Cardiac muscle cell (in vitro differentiated cells and primary cell): ENCODE results near the gene RPL3. TPM values are rescaled to one million over a fixed set of nuclear protein-coding genes. Genes with fewer than 3 reads are reported as not detected.

Source experiments
- DNase-seq, 2 donors: peaks; one replicate each; pipeline versions ENCODE4 v3.0.0 to v3.0.0-alpha.2; 2010 to 2017; ENCODE audit warnings: low read depth in 1 of 2, low spot score in 1 of 2
- H3K27ac ChIP-seq: fragments of 200-600 bp; sonication (generic); 2 replicates; pipeline ENCODE4 v1.5.1; 2016
- H3K27me3 ChIP-seq: fragments of 200-600 bp; sonication (generic); 2 replicates; pipeline ENCODE4 v1.6.0; 2016; ENCODE audit warnings: control low read depth
- H3K36me3 ChIP-seq: fragments of 200-600 bp; sonication (generic); 2 replicates; pipeline ENCODE4 v1.5.1; 2016; ENCODE audit warnings: control low read depth
- H3K4me1 ChIP-seq: fragments of 200-600 bp; sonication (generic); 2 replicates; pipeline ENCODE4 v1.8.1; 2017; ENCODE audit warnings: low read depth, mild to moderate bottlenecking, mixed run types
- H3K4me3 ChIP-seq: fragments of 200-600 bp; sonication (generic); 2 replicates; pipeline ENCODE4 v1.5.1; 2016; ENCODE audit warnings: mild to moderate bottlenecking
- H3K9me3 ChIP-seq: fragments of 200-600 bp; sonication (generic); 2 replicates; pipeline ENCODE4 v1.5.1; 2017; ENCODE audit warnings: low read depth, mild to moderate bottlenecking, control low read depth
- polyA plus RNA-seq: library from polyadenylated mRNA; unstranded; fragments of >200 nt; fragmentation: Nextera tagmentation; extraction: Ambion mirVana; gene quantifications from 2 replicates; pipeline ENCODE4 v1.2.1, GENCODE V29; 2016
- total RNA-seq: library from RNA; depleted of rRNA; stranded (reverse); fragments of >200 nt; gene quantifications from 2 replicates; pipeline ENCODE4 v1.2.3, GENCODE V29; 2016
- TF ChIP-seq, protein P1 (sequence below): IDR thresholded peaks from 2 replicates; pipeline ENCODE4 v1.5.1; 2012; ENCODE audit warnings: low read depth, mild to moderate bottlenecking, low read length

RPL3 gene
- total and polyA plus RNA-seq, 2 experiments from 2014 or later: 1,107 to 2,304 TPM

DNA sequence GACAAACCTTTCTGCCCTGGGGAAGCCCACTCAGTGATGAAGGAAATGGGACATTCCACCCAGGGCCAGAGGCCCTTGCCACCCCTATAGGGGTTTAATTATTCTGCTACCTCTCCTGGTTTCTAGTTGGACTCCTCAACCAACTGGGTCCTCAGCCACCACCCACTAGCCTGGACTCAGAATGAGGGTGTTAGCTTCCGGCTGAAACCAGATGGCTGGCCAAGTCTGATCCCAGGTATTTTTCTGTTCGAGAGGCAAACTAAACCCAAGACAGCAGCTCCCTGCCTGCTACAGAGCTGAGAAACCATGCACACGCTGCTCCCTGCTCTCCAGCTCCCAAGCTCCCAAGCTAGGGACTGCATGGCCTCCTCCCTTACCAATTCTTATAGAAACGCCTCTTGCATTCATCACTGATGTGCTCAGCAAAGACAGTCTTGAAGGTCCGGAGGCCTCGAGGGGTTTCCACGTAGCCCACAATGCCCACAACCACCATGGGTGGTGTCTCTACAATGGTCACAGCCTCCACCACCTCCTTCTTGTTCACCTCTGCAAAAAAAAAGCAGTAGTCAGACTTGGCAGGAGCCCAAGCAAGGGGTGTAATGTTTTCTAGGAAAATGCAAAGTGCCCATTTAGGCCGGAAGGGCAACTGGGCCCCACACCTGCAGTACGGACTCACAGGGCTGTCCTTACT, 2.2 kb downstream of the RPL3 start:
- H3K27ac ChIP-seq: peak overlapping the region; percentile 96
- TF ChIP-seq, protein P1, sequence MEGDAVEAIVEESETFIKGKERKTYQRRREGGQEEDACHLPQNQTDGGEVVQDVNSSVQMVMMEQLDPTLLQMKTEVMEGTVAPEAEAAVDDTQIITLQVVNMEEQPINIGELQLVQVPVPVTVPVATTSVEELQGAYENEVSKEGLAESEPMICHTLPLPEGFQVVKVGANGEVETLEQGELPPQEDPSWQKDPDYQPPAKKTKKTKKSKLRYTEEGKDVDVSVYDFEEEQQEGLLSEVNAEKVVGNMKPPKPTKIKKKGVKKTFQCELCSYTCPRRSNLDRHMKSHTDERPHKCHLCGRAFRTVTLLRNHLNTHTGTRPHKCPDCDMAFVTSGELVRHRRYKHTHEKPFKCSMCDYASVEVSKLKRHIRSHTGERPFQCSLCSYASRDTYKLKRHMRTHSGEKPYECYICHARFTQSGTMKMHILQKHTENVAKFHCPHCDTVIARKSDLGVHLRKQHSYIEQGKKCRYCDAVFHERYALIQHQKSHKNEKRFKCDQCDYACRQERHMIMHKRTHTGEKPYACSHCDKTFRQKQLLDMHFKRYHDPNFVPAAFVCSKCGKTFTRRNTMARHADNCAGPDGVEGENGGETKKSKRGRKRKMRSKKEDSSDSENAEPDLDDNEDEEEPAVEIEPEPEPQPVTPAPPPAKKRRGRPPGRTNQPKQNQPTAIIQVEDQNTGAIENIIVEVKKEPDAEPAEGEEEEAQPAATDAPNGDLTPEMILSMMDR: no peak
- peak overlapping the region; percentile 80 for H3K4me3 ChIP-seq
- DNase-seq: no peak
- no peaks in the 10 kb centered on the region for H3K9me3 ChIP-seq
- H3K27me3 ChIP-seq: no peaks in the 10 kb centered on the region
- peaks cover 15% of the 10 kb centered on the region for H3K4me1 ChIP-seq
- peaks cover 58% of the 10 kb centered on the region for H3K36me3 ChIP-seq

DNA sequence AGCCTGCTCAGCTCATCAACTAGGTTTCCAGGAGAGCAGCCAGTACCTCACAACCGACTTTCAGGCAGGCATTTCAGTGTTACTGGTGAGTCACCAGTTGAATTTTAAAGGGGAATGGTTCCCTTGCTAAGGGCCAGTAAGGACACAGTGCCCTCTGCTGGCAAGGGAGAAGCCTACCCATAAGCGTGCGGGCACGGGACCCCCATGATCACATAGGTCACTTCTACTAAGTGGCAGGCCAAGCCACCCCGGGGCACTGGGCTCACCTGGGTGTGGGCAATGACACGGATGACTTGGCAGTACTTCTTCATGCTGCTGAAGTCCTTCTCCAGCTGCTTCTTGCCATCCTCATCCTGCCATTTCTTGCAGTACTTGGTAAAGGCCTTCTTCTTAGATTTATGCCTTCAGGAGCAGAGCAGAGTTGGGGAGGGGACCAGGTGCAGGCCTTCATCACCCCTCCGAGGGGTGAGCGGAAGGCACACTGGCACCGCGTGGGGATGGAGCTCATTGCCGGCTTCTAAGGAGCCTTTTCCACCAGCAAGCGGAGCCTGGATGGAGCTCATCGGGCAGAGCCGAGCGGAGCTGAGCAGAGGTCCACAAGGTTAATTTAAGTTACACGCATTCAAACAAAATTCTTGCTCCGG, 2.9 kb downstream of the RPL3 start:
- peak overlapping the region; percentile 2 for H3K4me3 ChIP-seq
- DNase-seq: peak; percentile 83 to 95
- peaks cover 15% of the 10 kb centered on the region for H3K4me1 ChIP-seq
- H3K27me3 ChIP-seq: no peaks in the 10 kb centered on the region
- TF ChIP-seq, protein P1: peak; percentile 93
- no peaks in the 10 kb centered on the region for H3K9me3 ChIP-seq
- H3K36me3 ChIP-seq: peaks cover 61% of the 10 kb centered on the region
- H3K27ac ChIP-seq: peak overlapping the region; percentile 49

DNA sequence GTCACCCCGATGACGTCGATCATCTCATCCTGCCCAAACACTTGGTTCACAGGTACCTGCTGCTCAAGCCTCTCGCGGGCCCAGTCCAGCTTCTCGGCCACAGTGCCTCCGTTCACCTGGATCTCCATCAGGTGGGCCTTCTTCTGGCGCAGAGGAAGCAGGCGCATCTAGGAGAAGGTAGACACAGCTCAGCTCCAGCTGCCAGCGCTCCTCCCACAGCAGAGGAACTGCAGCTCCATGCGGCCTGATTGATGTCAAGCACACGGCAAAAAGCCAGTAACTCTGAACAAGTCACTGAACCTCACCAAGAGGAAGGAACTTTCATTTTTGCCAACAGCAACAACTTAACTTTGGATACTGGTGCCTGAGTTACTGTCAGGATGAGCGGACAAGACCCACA, 4.0 kb downstream of the RPL3 start:
- no peak overlapping the region for H3K4me3 ChIP-seq
- peak overlapping the region; percentile 49 for H3K27ac ChIP-seq
- H3K27me3 ChIP-seq: no peaks in the 10 kb centered on the region
- H3K4me1 ChIP-seq: peaks cover 15% of the 10 kb centered on the region
- DNase-seq: peak in 1 of 2 donors; percentile 39
- H3K9me3 ChIP-seq: no peaks in the 10 kb centered on the region
- H3K36me3 ChIP-seq: peaks cover 61% of the 10 kb centered on the region
- TF ChIP-seq, protein P1: no peak

DNA sequence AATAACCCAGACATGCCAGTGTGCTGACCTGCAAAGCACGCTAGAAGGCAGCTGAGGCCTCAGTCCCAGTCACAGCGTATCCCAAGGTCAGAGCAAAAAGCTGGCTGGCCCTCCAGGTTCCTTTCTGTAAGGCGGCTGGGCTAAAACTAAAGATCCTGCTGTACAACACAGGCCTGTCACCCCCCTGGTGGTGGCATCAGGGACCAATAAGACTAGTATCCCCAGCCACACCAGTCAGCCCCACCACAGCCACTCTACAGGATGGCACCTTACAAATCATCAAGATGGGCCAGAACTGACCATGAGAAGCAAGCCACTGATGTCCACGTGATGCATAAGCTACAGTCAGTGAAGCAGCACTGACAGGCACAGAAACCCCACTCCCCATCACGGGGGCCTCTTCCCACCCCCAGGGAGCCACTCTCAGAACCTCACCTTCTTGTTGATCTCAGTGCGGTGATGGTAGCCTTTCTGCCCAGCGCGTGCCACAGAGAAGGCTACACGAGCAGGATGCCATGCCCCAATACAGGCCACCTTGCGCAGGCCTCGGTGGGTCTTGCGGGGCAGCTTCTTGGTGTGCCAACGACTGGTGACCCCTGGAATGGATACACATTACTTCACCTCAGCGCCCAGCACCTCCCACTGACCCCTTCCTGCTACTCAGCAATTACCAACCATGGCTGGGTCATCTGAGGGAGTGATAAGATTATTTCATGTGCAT, 5.0 kb downstream of the RPL3 start:
- Histone ChIP-seq H3K9me3 (no peaks in the 10 kb centered on the region), H3K4me3 (no peak overlapping the region), H3K27me3 (no peaks in the 10 kb centered on the region), H3K4me1 (peaks cover 15% of the 10 kb centered on the region), H3K36me3 (peaks cover 61% of the 10 kb centered on the region), H3K27ac (peak overlapping the region; percentile 49)
- TF ChIP-seq, protein P1: peak; percentile 19
- DNase-seq: no peak

DNA sequence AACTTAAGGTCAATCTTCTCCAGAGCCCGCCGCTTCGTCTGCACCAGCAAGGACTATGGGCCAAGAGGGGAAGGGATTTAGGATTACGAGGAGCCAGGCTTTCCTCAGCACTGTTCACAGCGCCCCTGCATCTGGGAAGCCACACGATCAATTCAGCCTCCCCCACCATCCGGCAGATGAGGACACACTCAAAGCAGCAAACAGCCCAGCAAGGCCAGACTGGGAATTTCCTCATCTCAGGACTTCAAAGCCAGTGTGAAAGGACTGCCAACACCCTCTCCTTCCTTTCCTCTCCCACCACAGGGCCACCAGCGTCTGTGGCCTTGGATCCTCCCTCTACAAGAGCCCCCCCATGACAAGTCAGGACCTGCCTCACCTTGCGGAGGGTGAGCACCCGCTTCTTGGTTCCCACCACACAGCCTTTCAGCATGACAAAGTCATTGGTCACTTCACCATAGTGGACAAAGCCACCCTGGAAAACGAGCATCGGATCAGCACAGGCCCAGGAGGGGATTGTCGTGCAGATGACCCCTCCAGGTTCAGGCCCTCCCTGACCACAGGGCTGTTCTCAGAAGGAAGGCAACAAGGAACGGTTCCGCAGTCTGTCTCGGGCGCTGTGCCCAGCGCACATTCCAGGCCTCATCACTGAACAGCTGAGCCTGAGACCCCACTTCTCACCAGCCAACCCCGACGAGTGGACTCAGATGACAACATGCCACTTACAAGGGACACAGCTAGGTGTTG, 6.0 kb downstream of the RPL3 start:
- Histone ChIP-seq H3K4me1 (peaks cover 15% of the 10 kb centered on the region), H3K9me3 (no peaks in the 10 kb centered on the region), H3K27me3 (no peaks in the 10 kb centered on the region), H3K4me3 (no peak overlapping the region), H3K36me3 (peaks cover 61% of the 10 kb centered on the region), H3K27ac (peak overlapping the region; percentile 21)
- no peak for DNase-seq
- TF ChIP-seq, protein P1: no peak
